Fibroblast of lung (primary cell): ENCODE results near the gene PDE6G. TPM values are rescaled to one million over a fixed set of nuclear protein-coding genes. Genes with fewer than 3 reads are reported as not detected.

Experiments
- DNase-seq, 2 donors: peaks; one replicate each; pipeline versions ENCODE4 v3.0.0 to v3.0.0-alpha.2; 2010; ENCODE audit warnings: low read depth in 2 of 2
- H2AFZ ChIP-seq: 2 replicates; pipeline ENCODE4 v1.5.1; 2012; ENCODE audit warnings: low read length, control low read depth, inconsistent platforms
- H3K27ac ChIP-seq: 2 replicates; pipeline ENCODE4 v1.5.1; 2011; ENCODE audit warnings: low read length, control low read depth; ENCODE audit not compliant: insufficient read depth
- H3K27me3 ChIP-seq: 2 replicates; pipeline ENCODE4 v1.5.1; 2011; ENCODE audit warnings: mild to moderate bottlenecking, low read length; ENCODE audit not compliant: control insufficient read depth, insufficient read depth
- H3K36me3 ChIP-seq: 2 replicates; pipeline ENCODE4 v1.5.1; 2011; ENCODE audit warnings: low read length; ENCODE audit not compliant: control insufficient read depth, insufficient read depth
- H3K4me1 ChIP-seq: 2 replicates; pipeline ENCODE4 v1.5.1; 2011; ENCODE audit warnings: low read length; ENCODE audit not compliant: control insufficient read depth, insufficient read depth; ENCODE audit errors: extremely low read depth
- H3K4me2 ChIP-seq: 2 replicates; pipeline ENCODE4 v1.5.1; 2011; ENCODE audit warnings: low read length, control low read depth; ENCODE audit not compliant: insufficient read depth; ENCODE audit errors: extremely low read depth
- H3K4me3 ChIP-seq, 4 experiments: fragments of 200-600 bp in 1 of 4; sonication (generic) in 1 of 4; replicated peaks in 1 of 4; 2 replicates each; pipeline ENCODE4 v1.5.1; 2011 to 2016; ENCODE audit warnings: low read length in 4 of 4, low read depth in 3 of 4, mild to moderate bottlenecking in 3 of 4, control low read depth in 2 of 4, inconsistent platforms in 1 of 4, mixed read lengths in 1 of 4; ENCODE audit not compliant: insufficient read depth in 1 of 4; ENCODE audit errors: control extremely low read depth in 1 of 4
- H3K79me2 ChIP-seq: 2 replicates; pipeline ENCODE4 v1.5.1; 2012; ENCODE audit warnings: mild to moderate bottlenecking, low read length, inconsistent platforms; ENCODE audit not compliant: control insufficient read depth, insufficient read depth
- H3K9ac ChIP-seq: 2 replicates; pipeline ENCODE4 v1.5.1; 2011; ENCODE audit warnings: mild to moderate bottlenecking, low read length, control low read depth; ENCODE audit not compliant: insufficient read depth
- H3K9me3 ChIP-seq: 2 replicates; pipeline ENCODE4 v1.5.1; 2012; ENCODE audit warnings: low read depth, low read length; ENCODE audit not compliant: control insufficient read depth, insufficient read depth
- H4K20me1 ChIP-seq: 2 replicates; pipeline ENCODE4 v1.5.1; 2011; ENCODE audit warnings: low read length; ENCODE audit not compliant: control insufficient read depth, insufficient read depth; ENCODE audit errors: extremely low read depth
- EZH2 ChIP-seq: IDR thresholded peaks from 2 replicates; pipeline ENCODE4 v1.5.1; 2012; ENCODE audit warnings: low read length, control low read depth, mild to moderate bottlenecking; ENCODE audit errors: missing control alignments
- polyA plus RNA-seq, 2 donors: library from polyadenylated mRNA; depleted of rRNA in 1 of 2; stranded (reverse) in 1 of 2; unstranded in 1 of 2; fragments of >200 nt; gene quantifications; 2 replicates each; pipeline ENCODE4 v1.2.1, GENCODE V29; 2011 to 2012; ENCODE audit warnings: missing spikeins in 1 of 2
- total RNA-seq: library from RNA; depleted of rRNA; stranded (reverse); fragments of >200 nt; gene quantifications from 2 replicates; pipeline ENCODE4 v1.2.1, GENCODE V29; 2014
- TF ChIP-seq, protein P1 (sequence below), 2 donors: IDR thresholded peaks in 1 of 2; conservative IDR thresholded peaks in 1 of 2; 1 replicate in 1 of 2; 2 replicates in 1 of 2; pipeline ENCODE4 v1.5.1; 2011 to 2012; ENCODE audit warnings: low read length in 2 of 2, control low read depth in 1 of 2, inconsistent platforms in 1 of 2, low read depth in 1 of 2, mild to moderate bottlenecking in 1 of 2

Gene PDE6G
- total and polyA plus RNA-seq, 2 donors (not counting 1 experiment from before 2014, with no cell fraction given) = 0.17 to 0.64 TPM

DNA sequence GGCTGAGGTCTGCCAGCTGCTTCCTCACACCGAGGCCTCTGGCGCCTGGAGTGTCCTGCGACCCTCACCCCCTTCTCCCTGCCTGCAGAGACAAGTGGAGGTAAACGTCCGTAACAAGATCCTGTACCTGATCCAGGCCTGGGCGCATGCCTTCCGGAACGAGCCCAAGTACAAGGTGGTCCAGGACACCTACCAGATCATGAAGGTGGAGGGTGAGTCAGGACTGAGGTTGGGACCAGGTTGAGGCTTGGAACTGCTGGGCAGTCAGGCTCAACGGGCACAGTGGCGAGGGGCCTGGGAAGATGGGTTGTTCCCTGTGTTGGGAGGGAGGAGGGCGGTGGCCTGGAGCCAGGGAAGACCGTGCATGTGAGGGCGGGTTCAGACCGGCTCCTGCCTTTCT is 32.3 kb upstream of the PDE6G start:
- H3K36me3 ChIP-seq = peaks cover 57% of the 10 kb centered on the region
- H3K4me3 ChIP-seq = no peak overlapping the region
- H3K9me3 ChIP-seq = no peaks in the 10 kb centered on the region
- H2AFZ ChIP-seq = no peak overlapping the region
- no peak for DNase-seq
- no peak overlapping the region for H3K27ac ChIP-seq
- H3K4me2 ChIP-seq = no peak overlapping the region
- H3K27me3 ChIP-seq = no peaks in the 10 kb centered on the region
- H4K20me1 ChIP-seq = peaks cover 2% of the 10 kb centered on the region
- H3K9ac ChIP-seq = no peak overlapping the region
- H3K79me2 ChIP-seq = peaks cover 64% of the 10 kb centered on the region
- peaks cover 9% of the 10 kb centered on the region for H3K4me1 ChIP-seq
- TF ChIP-seq, protein P1, sequence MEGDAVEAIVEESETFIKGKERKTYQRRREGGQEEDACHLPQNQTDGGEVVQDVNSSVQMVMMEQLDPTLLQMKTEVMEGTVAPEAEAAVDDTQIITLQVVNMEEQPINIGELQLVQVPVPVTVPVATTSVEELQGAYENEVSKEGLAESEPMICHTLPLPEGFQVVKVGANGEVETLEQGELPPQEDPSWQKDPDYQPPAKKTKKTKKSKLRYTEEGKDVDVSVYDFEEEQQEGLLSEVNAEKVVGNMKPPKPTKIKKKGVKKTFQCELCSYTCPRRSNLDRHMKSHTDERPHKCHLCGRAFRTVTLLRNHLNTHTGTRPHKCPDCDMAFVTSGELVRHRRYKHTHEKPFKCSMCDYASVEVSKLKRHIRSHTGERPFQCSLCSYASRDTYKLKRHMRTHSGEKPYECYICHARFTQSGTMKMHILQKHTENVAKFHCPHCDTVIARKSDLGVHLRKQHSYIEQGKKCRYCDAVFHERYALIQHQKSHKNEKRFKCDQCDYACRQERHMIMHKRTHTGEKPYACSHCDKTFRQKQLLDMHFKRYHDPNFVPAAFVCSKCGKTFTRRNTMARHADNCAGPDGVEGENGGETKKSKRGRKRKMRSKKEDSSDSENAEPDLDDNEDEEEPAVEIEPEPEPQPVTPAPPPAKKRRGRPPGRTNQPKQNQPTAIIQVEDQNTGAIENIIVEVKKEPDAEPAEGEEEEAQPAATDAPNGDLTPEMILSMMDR (conservative IDR thresholded peaks at IDR 0.05 in 1 of 2, IDR thresholded peaks at IDR 0.05 in 1 of 2; ENCODE audit: low read depth in 1 of 2, low read length in 2 of 2) = no peak
- TF ChIP-seq EZH2 = no peak

GRCh38 chr17:81687770-81688541 is 31.6 kb upstream of the PDE6G start:
- no peaks in the 10 kb centered on the region for H3K27me3 ChIP-seq
- no peak overlapping the region for H3K9ac ChIP-seq

DNA sequence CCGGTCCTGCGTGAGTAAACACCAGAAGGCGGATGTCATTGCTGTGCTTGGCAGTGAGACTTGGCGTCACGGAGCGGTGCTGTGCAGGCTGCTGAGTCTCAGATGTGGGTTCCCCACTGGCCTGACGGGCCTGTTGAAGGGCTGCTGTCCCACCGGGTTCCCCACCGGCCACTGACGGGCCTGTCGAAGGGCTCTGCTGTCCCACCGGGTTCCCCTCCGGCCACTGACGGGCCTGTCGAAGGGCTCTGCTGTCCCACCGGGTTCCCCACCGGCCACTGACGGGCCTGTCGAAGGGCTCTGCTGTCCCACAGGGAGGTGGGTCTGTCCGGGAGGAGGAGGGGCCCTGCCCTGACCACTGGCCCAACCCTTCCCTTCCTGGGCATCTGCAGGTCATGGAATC is 30.3 kb upstream of the PDE6G start:
- DNase-seq = no peak
- Histone ChIP-seq H2AFZ (no peak overlapping the region), H3K4me1 (peaks cover 12% of the 10 kb centered on the region), H3K27ac (no peak overlapping the region), H4K20me1 (peaks cover 2% of the 10 kb centered on the region), H3K4me2 (no peak overlapping the region), H3K9ac (no peak overlapping the region), H3K4me3 (no peak overlapping the region), H3K9me3 (no peaks in the 10 kb centered on the region), H3K79me2 (peaks cover 76% of the 10 kb centered on the region), H3K27me3 (no peaks in the 10 kb centered on the region), H3K36me3 (peaks cover 46% of the 10 kb centered on the region)
- no peak for TF ChIP-seq EZH2
- TF ChIP-seq, protein P1 (conservative IDR thresholded peaks at IDR 0.05 in 1 of 2, IDR thresholded peaks at IDR 0.05 in 1 of 2; ENCODE audit: low read depth in 1 of 2, low read length in 2 of 2) = no peak

More at GRCh38 chr17:81687770-81688541, 31.6 kb upstream of the PDE6G start:
- Histone ChIP-seq H3K4me1 (peaks cover 9% of the 10 kb centered on the region), H3K4me2 (no peak overlapping the region), H3K27ac (no peak overlapping the region), H3K9me3 (no peaks in the 10 kb centered on the region), H3K79me2 (peaks cover 68% of the 10 kb centered on the region), H3K36me3 (peaks cover 55% of the 10 kb centered on the region), H3K4me3 (no peak overlapping the region), H4K20me1 (peaks cover 2% of the 10 kb centered on the region), H2AFZ (no peak overlapping the region)
- no peak for TF ChIP-seq EZH2
- TF ChIP-seq, protein P1 (conservative IDR thresholded peaks at IDR 0.05 in 1 of 2, IDR thresholded peaks at IDR 0.05 in 1 of 2; ENCODE audit: low read depth in 1 of 2, low read length in 2 of 2) = no peak
- no peak for DNase-seq
